ENCODE measurements around the gene SRGAP1.

DNA sequence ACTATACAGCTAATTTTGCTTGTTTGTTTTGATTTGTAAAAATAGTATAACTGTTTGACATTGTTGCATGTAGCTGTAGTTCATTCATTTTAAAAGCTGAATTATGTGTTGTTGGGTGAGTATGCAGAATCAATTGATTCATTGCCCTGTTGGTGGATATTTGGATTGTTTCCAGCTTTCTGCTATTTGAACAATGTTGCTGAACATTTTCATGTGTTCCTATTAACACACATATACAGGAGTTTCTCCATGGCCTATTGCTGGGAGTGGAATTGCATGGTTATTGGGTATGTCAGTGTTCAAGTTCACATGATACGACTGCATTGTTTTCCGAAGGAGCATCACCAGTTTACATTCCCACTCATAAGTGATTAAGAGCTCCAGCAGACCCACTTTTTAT lies 75.3 kb downstream of the SRGAP1 start:
- TF ChIP-seq POLR2A (IDR thresholded peaks at IDR 0.05): no peak
- TF ChIP-seq CTCF (IDR thresholded peaks at IDR 0.05): no peak

Data from vagina (tissue), 2 donors.